DMS153 treated with DMSO at 0.1 percent for 48 hours (cell line): ENCODE results near the gene TBRG1.
"Not testable (repeated sequence)": the region's sequence is repeated elsewhere in the genome, so short reads cannot be mapped to it uniquely, and the experiment has no call there.

ENCODE experiments used
- DNase-seq: peaks from one replicate; lab custom pipeline; 2025; ENCODE audit not compliant: unreplicated experiment; lab: John Stamatoyannopoulos, UW

The TBRG1 gene, protein sequence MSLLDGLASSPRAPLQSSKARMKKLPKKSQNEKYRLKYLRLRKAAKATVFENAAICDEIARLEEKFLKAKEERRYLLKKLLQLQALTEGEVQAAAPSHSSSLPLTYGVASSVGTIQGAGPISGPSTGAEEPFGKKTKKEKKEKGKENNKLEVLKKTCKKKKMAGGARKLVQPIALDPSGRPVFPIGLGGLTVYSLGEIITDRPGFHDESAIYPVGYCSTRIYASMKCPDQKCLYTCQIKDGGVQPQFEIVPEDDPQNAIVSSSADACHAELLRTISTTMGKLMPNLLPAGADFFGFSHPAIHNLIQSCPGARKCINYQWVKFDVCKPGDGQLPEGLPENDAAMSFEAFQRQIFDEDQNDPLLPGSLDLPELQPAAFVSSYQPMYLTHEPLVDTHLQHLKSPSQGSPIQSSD

DNA sequence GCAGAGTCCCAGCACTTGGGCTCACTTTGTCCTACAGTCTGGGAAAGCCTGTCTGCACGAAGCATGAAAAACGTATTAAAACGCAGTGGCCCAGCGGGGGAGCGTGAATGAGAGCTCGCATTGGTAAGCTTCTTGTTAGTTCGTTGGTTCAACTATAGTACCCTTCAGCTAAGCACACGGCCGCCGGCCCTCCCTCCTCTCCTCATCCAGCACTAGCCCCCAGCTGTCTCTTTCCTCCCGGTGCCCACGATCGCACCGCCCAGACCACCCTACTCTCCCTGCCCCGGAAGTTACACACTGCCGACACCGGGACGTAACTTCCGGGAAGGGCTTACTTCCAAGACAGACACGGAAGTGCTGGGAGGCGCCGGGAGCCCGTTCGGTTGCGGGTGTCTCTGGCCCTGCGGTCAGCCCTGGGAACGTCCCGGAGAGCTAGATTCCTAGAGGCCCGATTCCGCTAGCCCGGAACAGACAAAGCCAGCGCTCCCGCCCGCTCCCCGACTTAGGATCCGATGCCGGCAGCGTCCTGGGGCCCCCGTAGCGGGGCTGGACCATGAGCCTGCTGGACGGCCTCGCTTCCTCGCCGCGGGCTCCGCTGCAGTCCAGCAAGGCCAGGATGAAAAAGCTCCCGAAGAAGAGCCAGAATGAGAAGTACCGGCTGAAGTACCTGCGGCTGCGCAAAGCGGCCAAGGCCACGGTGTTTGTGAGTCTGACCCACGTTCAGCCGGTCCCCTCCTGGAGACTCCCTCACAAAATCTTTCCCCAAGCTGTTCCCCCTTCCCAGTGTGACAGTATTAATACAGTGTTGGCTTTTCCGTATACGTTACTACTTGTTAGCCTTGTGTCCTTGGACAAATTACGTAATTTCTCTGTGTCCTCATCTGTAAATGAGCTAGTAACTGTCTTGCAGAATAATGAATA lies at the start of gene TBRG1:
TSS of gene TBRG1 (plus strand) at position 334 of the 921 bp plus-strand sequence. CDS start at position 554, 220 bp downstream.
- peak; percentile 72 for DNase-seq

DNA sequence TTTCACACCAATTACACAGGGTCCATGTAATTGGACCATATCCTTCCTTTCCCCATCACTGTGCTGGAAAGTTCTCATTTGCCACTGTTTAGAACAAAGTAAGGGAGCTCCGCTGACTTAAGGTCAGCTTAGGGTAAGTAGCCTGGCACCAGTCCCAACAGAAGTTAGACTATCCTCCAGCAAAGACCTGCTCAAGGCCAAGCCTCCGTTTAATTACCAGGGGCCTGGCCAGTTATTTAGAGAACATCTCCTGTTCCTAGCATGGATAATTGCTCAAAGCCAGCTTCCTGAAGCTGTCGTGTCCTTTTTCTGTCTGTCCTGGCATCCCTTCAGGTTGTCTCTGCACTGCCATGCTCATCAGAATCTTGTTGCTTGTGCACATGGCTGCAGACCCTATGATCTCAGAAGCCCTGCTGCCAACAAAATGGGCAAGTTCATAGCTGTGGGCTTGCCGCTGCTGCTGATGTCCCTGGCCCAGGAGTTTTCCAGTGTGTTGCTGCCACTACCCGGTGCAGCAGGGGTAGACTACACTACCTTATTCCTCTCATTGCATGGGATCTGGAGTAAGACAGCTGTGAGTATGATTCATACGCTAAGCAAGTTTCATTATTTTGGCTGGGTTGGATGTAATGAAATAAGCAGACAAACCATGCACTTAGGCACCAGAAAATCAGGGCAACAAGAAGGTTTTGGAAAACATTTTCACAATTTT lies 44.8 kb upstream of the TBRG1 start:
- DNase-seq: no peak

- no peak for DNase-seq
Observed at GRCh38 chr11:124578761-124579160, 43.9 kb upstream of the TBRG1 start.

GRCh38 chr11:124581817-124582216 lies 40.8 kb upstream of the TBRG1 start:
- no peak for DNase-seq

GRCh38 chr11:124582565-124582964 lies 40.1 kb upstream of the TBRG1 start:
- DNase-seq: no peak

DNA sequence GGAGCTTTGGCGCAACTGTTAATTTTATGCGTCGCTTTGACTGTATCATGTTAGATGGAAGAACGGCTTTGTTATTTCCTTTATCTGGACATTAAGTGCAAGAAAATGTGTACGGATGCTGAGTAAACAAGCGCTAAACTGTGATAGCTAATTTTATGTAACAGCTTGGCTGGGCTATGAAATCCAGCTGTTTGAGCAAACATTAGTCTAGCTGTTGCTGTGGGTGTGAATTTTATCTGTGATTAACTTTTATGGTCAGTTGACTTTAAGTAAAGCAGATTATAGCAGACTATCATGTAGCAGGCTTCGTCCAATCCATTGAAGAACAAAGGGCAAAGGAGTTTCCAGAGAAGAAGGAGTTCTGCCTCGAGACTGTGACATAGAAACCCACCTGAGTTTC lies 38.9 kb upstream of the TBRG1 start:
- no peak for DNase-seq

- DNase-seq: no peak
Observed at GRCh38 chr11:124584681-124585372, 37.8 kb upstream of the TBRG1 start.

DNA sequence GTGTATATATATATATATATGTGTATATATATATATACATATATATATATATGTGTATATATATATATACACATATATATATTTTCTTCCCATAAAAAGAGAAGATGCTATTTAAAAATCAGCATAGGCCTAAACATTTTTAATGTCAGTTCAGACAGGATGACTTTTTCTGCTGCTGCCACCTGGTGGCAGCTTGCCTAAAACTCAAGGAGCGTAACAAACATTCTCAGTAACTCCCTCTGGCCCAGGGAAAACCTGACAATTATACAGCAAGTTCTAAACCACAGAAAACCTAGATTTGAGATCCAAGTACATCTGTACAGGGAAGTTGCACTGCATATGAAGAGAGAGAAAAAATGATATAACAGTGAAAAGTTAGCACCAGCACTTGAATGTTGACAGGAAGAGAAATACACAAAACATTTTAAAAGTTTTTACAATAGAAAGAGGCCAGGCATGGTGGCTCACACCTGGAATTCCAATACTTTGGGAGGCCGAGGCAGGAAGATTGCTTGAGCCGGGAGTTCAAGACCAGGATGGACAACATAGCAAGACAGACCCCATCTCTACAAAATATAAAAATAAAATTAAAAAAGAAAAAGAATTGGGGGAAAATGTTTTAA lies 36.3 kb upstream of the TBRG1 start:
- DNase-seq: peak; percentile 57

GRCh38 chr11:124591430-124591829 lies 31.2 kb upstream of the TBRG1 start:
- no peak for DNase-seq

DNA sequence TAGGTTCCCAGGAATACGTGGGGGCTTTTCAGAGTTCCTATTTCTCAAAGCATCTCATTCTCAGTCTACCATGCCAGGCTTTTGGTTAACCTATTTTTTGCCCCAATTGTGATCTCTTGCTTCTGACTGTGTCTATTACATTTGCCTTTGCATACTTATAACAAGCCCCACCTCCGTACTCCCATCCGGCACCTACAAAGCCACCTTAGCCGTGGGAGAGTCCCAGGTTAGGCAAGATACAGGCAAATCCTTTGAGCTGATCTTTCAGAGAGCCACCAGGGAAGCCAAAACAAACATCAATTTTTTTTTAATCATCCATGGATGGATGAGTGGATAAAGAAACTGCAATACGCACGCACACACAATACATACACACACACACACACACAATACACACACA lies 30.0 kb upstream of the TBRG1 start:
- no peak for DNase-seq

DNA sequence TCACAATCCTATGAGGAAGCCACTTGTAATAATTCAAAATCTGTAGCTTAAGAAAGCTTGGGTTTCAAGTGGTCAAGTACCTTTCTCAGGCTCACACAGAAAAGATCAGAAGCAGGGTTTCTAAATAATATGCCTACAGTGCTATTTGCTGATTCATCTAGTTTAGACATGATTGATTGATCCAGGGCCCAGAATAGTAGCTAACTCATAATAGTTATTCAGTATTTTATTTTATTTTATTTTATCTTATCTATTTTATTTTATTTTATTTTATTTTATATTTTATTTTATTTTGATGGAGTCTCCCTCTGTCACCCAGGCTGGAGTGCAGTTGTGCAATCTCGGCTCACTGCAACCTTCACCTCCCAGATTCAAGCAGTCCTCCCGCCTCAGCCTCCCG lies 27.4 kb upstream of the TBRG1 start:
- DNase-seq: no peak

DNA sequence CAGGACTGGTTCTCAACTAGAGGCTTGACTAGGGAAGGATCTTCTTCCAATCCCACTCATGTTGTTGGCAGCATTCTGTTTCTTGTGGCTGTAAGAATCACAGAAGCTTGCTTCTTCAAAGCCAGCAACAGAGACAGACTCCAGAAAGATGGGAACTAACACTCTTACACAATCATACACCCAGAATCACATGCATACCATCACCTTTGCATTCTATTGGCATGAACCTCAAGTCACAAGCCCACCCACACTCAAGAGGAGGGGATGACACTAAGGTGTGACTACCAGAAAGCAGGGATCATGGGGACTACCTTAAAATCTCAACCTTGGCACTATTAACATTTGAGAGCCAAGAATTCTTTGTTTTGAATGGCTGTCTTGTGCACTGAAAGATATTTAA lies 25.0 kb upstream of the TBRG1 start:
- DNase-seq: no peak

- no peak for DNase-seq
Observed at GRCh38 chr11:124600621-124601320, 21.9 kb upstream of the TBRG1 start.

- no peak for DNase-seq
Observed at GRCh38 chr11:124602193-124602592, 20.5 kb upstream of the TBRG1 start.

DNA sequence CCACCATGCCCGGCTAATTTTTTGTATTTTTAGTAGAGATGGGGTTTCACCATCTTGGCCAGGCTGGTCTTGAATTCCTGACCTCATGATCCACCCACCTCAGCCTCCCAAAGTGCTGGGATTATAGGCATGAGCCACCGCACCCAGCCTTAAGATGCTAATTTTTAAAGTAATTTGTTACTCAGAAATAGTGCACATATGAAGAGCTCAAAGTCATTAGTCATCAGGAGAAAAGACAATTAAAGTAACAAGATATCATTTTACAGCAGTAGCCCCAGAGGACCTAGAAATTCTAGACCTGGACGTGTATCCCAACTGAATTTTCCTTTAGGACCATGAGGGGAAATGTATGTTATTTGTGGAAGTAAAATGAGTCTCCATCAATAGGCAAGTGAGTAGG lies 19.9 kb upstream of the TBRG1 start:
- DNase-seq: not testable (repeated sequence)

DNA sequence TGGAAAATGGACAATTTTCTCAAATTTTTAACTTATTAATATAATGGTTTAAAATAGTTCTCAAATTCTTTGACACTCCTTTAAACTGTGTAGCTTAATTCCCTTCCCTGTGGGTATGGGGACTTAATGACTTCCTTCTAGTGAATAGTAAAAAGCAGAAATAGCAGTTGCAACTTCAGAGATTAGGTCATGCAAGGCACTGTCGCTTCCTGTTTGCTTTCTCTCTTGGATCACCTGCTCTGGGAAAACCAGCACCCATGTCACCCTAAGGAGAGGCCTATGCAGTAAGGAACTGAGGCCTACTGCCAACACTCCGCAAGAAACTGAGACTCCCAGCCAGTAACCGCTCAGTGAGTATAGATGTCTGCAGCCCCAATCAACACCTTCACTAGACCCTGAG lies 16.9 kb upstream of the TBRG1 start:
- no peak for DNase-seq

DNA sequence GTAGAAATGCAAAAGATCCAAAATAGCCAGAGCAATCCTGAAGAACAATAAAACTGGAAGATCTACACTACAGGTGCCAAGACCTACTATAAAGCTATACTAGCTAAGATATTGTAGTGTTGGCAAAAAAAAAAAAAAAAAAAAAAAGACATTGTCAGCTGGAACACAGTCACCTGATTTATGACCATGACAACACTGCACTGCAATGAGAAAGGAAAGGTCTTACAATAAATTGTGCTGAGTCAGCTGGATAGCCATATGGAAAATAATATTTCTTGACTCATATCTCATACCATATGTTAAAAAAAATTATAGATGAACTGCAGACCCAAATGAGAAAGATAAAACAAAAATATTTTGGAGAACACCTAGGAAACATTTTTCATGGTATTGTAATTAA lies 14.5 kb upstream of the TBRG1 start:
- DNase-seq: no peak

GRCh38 chr11:124610295-124610694 lies 12.4 kb upstream of the TBRG1 start:
- no peak for DNase-seq

- no peak for DNase-seq
Observed at GRCh38 chr11:124611064-124611463, 11.6 kb upstream of the TBRG1 start, which contains the start of gene PANX3. TSS of gene PANX3 (plus strand) at chr11:124611428. CDS start at chr11:124611557, 129 bp downstream.

GRCh38 chr11:124612045-124612444 lies 10.6 kb upstream of the TBRG1 start:
- no peak for DNase-seq
